Measurements from ENCODE around the gene CPEB1.

CPEB1 gene

DNA sequence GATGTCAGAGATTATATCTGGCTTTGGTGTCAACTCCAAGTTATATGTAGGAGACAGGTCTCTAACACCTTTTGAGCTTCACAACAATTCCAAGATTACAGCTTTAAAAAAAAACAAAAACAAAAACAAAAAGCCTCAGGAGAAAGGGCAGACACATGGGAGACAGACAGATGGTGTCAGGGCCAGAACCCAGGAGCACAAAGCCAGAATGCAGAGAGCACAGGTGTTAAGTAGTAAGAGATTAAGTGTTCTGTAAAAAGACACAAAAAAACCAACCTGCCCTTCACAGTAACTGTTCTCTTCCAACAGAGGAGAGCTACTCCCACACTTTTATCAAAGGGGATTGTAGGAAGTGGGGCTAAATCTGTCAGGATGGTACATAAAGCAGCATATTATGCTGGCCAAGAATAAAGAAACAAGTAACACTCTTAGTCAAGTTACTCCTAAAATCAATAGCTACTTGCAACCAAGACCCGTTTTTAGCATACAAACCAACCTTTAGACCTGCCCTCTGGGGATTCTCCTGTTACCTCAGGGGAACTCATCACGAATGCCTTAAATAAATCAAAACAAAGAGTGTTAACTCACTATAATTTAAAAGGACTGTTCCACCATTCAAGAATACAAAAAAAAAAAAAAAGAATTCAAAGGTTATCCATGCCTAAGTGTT is 5.9 kb downstream of the CPEB1 start:
- Histone ChIP-seq H3K27ac (ENCODE audit: low read length, poor library complexity, severe bottlenecking) (no peak overlapping the region), H4K91ac (ENCODE audit: low read length) (no peak overlapping the region), H3K4me3 (ENCODE audit: insufficient read depth in 1 of 2, low read depth in 1 of 2, low read length in 2 of 2) (no peak overlapping the region), H3K23ac (ENCODE audit: low read length in 2 of 2) (no peak overlapping the region), H3K14ac (ENCODE audit: low read length in 2 of 2) (no peak overlapping the region), H3K9me3 (ENCODE audit: control insufficient read depth, low read length) (no peaks in the 10 kb centered on the region), H2BK12ac (ENCODE audit: low read length in 2 of 2) (no peak overlapping the region), H3K4me1 (ENCODE audit: control insufficient read depth, insufficient read depth, low read depth, low read length) (peaks cover 1% of the 10 kb centered on the region), H4K8ac (ENCODE audit: low read length) (no peak overlapping the region), H3K27me3 (ENCODE audit: control insufficient read depth in 1 of 2, insufficient read depth in 1 of 2, low read length in 2 of 2) (peaks cover 0 to 67% of the 10 kb centered on the region in 2 experiments), H2AFZ (ENCODE audit: low read depth, low read length) (no peak overlapping the region), H3K36me3 (ENCODE audit: control insufficient read depth in 1 of 2, insufficient read depth in 2 of 2, low read depth in 1 of 2, low read length in 2 of 2) (peaks cover 0 to 3% of the 10 kb centered on the region in 2 experiments), H2BK120ac (ENCODE audit: low read depth, low read length) (no peak overlapping the region), H2BK5ac (ENCODE audit: low read depth, low read length, poor library complexity, severe bottlenecking) (no peak overlapping the region), H3K9ac (ENCODE audit: low read length) (no peak overlapping the region), H2AK5ac (ENCODE audit: low read length, severe bottlenecking) (no peak overlapping the region), H3K18ac (ENCODE audit: low read depth in 1 of 2, low read length in 2 of 2) (no peak overlapping the region), H3K4ac (ENCODE audit: low read depth in 1 of 2, low read length in 2 of 2) (no peak overlapping the region), H3K79me1 (replicated peaks; ENCODE audit: low read length, poor library complexity, severe bottlenecking) (no peaks in the 10 kb centered on the region), H3K4me2 (ENCODE audit: low read length, poor library complexity, severe bottlenecking) (no peak overlapping the region), H2BK15ac (ENCODE audit: low read depth, poor library complexity, severe bottlenecking) (no peak overlapping the region)
- 58% methylated on average over 2 of the region's 2 CpGs for WGBS
- DNase-seq, result no peak

DNA sequence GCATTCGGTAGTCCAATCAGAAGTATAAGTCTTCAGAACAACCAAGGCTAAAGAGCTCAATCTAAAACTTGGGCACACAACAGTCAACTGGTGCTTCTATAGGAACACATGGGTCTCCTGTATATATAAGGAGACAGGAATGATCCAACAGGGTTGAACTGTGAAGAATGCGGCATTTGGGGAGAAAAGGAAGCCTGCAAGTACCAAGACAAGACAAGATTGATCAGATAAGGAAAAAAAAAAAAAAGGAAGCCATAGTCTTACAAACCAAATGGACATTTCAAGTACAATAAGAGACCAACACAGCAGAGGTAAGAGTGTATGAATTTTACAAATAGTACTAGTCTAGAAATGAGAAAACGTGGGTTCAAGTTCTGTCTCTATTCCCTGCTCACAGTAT is 6.5 kb downstream of the CPEB1 start:
- 14% methylated on average over 1 of the region's 3 CpGs for WGBS
- H2AFZ ChIP-seq (ENCODE audit: low read depth, low read length), result no peak overlapping the region

DNA sequence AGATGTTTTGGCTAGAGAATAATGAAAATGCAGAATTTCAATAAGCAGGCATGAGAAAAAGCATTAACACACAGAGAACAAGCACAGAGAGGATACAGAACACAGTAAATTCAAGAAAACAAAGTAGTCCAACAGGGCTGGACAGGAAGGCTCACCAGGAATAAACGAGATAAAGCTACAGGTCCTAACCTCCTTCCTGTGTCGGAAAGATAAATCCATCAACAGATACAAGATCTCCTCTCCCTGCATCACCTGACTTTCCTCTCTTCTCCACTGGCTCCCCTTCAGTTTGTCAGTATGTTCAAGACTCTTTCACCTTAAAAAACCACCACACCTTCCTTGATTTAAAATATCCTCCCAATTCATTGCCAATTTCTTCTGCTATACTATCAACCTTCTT is 11.4 kb downstream of the CPEB1 start:
- Histone ChIP-seq H3K18ac (ENCODE audit: low read depth in 1 of 2, low read length in 2 of 2) (no peak overlapping the region), H4K8ac (ENCODE audit: low read length) (no peak overlapping the region), H3K27me3 (ENCODE audit: control insufficient read depth in 1 of 2, insufficient read depth in 1 of 2, low read length in 2 of 2) (peaks cover 0 to 32% of the 10 kb centered on the region in 2 experiments), H3K9me3 (ENCODE audit: control insufficient read depth, low read length) (no peaks in the 10 kb centered on the region), H3K4ac (ENCODE audit: low read depth in 1 of 2, low read length in 2 of 2) (no peak overlapping the region), H4K91ac (ENCODE audit: low read length) (no peak overlapping the region), H2AFZ (ENCODE audit: low read depth, low read length) (no peak overlapping the region), H3K14ac (ENCODE audit: low read length in 2 of 2) (no peak overlapping the region), H3K36me3 (ENCODE audit: control insufficient read depth in 1 of 2, insufficient read depth in 2 of 2, low read depth in 1 of 2, low read length in 2 of 2) (peaks cover 0 to 3% of the 10 kb centered on the region in 2 experiments), H3K23ac (ENCODE audit: low read length in 2 of 2) (no peak overlapping the region), H2BK15ac (ENCODE audit: low read depth, poor library complexity, severe bottlenecking) (no peak overlapping the region), H3K9ac (ENCODE audit: low read length) (no peak overlapping the region), H2BK5ac (ENCODE audit: low read depth, low read length, poor library complexity, severe bottlenecking) (no peak overlapping the region), H3K4me3 (ENCODE audit: insufficient read depth in 1 of 2, low read depth in 1 of 2, low read length in 2 of 2) (no peak overlapping the region), H2BK12ac (ENCODE audit: low read length in 2 of 2) (no peak overlapping the region), H2BK120ac (ENCODE audit: low read depth, low read length) (no peak overlapping the region), H3K4me1 (ENCODE audit: control insufficient read depth, insufficient read depth, low read depth, low read length) (no peaks in the 10 kb centered on the region), H3K79me1 (replicated peaks; ENCODE audit: low read length, poor library complexity, severe bottlenecking) (no peaks in the 10 kb centered on the region), H3K4me2 (ENCODE audit: low read length, poor library complexity, severe bottlenecking) (no peak overlapping the region), H2AK5ac (ENCODE audit: low read length, severe bottlenecking) (no peak overlapping the region), H3K27ac (ENCODE audit: low read length, poor library complexity, severe bottlenecking) (no peak overlapping the region)
- DNase-seq, result no peak
- 74% methylated on average over 2 of the region's 2 CpGs for WGBS

More for the DNA sequence above, 6.5 kb downstream of the CPEB1 start:
- DNase-seq, result no peak
- Histone ChIP-seq H3K4me3 (ENCODE audit: insufficient read depth in 1 of 2, low read depth in 1 of 2, low read length in 2 of 2) (no peak overlapping the region), H2BK15ac (ENCODE audit: low read depth, poor library complexity, severe bottlenecking) (no peak overlapping the region), H2BK5ac (ENCODE audit: low read depth, low read length, poor library complexity, severe bottlenecking) (no peak overlapping the region), H3K23ac (ENCODE audit: low read length in 2 of 2) (no peak overlapping the region), H3K18ac (ENCODE audit: low read depth in 1 of 2, low read length in 2 of 2) (no peak overlapping the region), H4K91ac (ENCODE audit: low read length) (no peak overlapping the region), H4K8ac (ENCODE audit: low read length) (no peak overlapping the region), H2AK5ac (ENCODE audit: low read length, severe bottlenecking) (no peak overlapping the region), H3K79me1 (replicated peaks; ENCODE audit: low read length, poor library complexity, severe bottlenecking) (no peaks in the 10 kb centered on the region), H2BK12ac (ENCODE audit: low read length in 2 of 2) (no peak overlapping the region), H3K4ac (ENCODE audit: low read depth in 1 of 2, low read length in 2 of 2) (no peak overlapping the region), H3K14ac (ENCODE audit: low read length in 2 of 2) (no peak overlapping the region), H2BK120ac (ENCODE audit: low read depth, low read length) (no peak overlapping the region), H3K9me3 (ENCODE audit: control insufficient read depth, low read length) (no peaks in the 10 kb centered on the region), H3K4me1 (ENCODE audit: control insufficient read depth, insufficient read depth, low read depth, low read length) (no peaks in the 10 kb centered on the region), H3K9ac (ENCODE audit: low read length) (no peak overlapping the region), H3K27me3 (ENCODE audit: control insufficient read depth in 1 of 2, insufficient read depth in 1 of 2, low read length in 2 of 2) (peaks cover 0 to 67% of the 10 kb centered on the region in 2 experiments), H3K27ac (ENCODE audit: low read length, poor library complexity, severe bottlenecking) (no peak overlapping the region), H3K36me3 (ENCODE audit: control insufficient read depth in 1 of 2, insufficient read depth in 2 of 2, low read depth in 1 of 2, low read length in 2 of 2) (peaks cover 0 to 3% of the 10 kb centered on the region in 2 experiments), H3K4me2 (ENCODE audit: low read length, poor library complexity, severe bottlenecking) (no peak overlapping the region)

DNA sequence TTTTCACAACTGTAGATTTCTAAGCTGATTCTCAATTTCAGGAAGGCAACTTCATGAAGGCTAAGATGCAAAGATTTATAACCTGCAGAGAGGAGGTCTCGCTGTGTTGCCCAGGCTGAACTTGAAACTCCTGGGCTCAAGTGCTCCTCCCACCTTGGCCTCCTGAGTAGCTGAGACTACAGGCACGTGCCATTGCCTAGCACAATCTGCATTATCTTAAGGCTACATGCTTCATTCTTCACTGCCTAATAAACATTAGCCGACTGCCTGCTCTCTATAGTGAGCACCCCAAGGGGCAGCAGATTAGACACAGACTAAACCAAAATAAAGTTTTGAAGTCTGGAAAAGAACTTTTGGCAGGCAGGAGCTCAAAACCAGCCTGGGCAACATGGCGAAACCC is 17.1 kb downstream of the CPEB1 start:
- Histone ChIP-seq H3K4me3 (ENCODE audit: insufficient read depth in 1 of 2, low read depth in 1 of 2, low read length in 2 of 2) (no peak overlapping the region), H3K23ac (ENCODE audit: low read length in 2 of 2) (no peak overlapping the region), H2BK5ac (ENCODE audit: low read depth, low read length, poor library complexity, severe bottlenecking) (no peak overlapping the region), H2BK15ac (ENCODE audit: low read depth, poor library complexity, severe bottlenecking) (no peak overlapping the region), H3K18ac (ENCODE audit: low read depth in 1 of 2, low read length in 2 of 2) (no peak overlapping the region), H3K9ac (ENCODE audit: low read length) (no peak overlapping the region), H3K27me3 (ENCODE audit: control insufficient read depth in 1 of 2, insufficient read depth in 1 of 2, low read length in 2 of 2) (no peaks in the 10 kb centered on the region), H2BK120ac (ENCODE audit: low read depth, low read length) (no peak overlapping the region), H3K9me3 (ENCODE audit: control insufficient read depth, low read length) (no peaks in the 10 kb centered on the region), H3K4me1 (ENCODE audit: control insufficient read depth, insufficient read depth, low read depth, low read length) (no peaks in the 10 kb centered on the region), H3K79me1 (replicated peaks; ENCODE audit: low read length, poor library complexity, severe bottlenecking) (no peaks in the 10 kb centered on the region), H3K14ac (ENCODE audit: low read length in 2 of 2) (no peak overlapping the region), H2AK5ac (ENCODE audit: low read length, severe bottlenecking) (no peak overlapping the region), H4K8ac (ENCODE audit: low read length) (no peak overlapping the region), H2AFZ (ENCODE audit: low read depth, low read length) (no peak overlapping the region), H3K36me3 (ENCODE audit: control insufficient read depth in 1 of 2, insufficient read depth in 2 of 2, low read depth in 1 of 2, low read length in 2 of 2) (no peaks in the 10 kb centered on the region), H4K91ac (ENCODE audit: low read length) (no peak overlapping the region), H2BK12ac (ENCODE audit: low read length in 2 of 2) (no peak overlapping the region), H3K27ac (ENCODE audit: low read length, poor library complexity, severe bottlenecking) (no peak overlapping the region), H3K4ac (ENCODE audit: low read depth in 1 of 2, low read length in 2 of 2) (no peak overlapping the region), H3K4me2 (ENCODE audit: low read length, poor library complexity, severe bottlenecking) (no peak overlapping the region)
- DNase-seq, result no peak
- WGBS, result 65% methylated on average over 3 of the region's 4 CpGs

Data from mesenchymal stem cell (in vitro differentiated cells and primary cell).